Left ventricle myocardium inferior (tissue), 1 donor: ENCODE measurements around the gene WNT4. TPM values are rescaled to one million over a fixed set of nuclear protein-coding genes. Genes with fewer than 3 reads are reported as not detected.

Source experiments
- DNase-seq: peaks from one replicate; pipeline ENCODE4 v3.0.0-alpha.2; 2020
- H3K27ac ChIP-seq: fragments of 200-600 bp; replicated peaks from 2 replicates; pipeline ENCODE4 v1.8.0; 2021
- H3K27me3 ChIP-seq: fragments of 200-600 bp; 2 replicates; pipeline ENCODE4 v1.8.0; 2021; ENCODE audit warnings: low read depth
- H3K36me3 ChIP-seq: fragments of 200-600 bp; 2 replicates; pipeline ENCODE4 v1.8.0; 2021
- H3K4me1 ChIP-seq: fragments of 200-600 bp; 2 replicates; pipeline ENCODE4 v1.8.0; 2021
- H3K4me3 ChIP-seq: fragments of 200-600 bp; 2 replicates; pipeline ENCODE4 v1.8.0; 2021; ENCODE audit warnings: mild to moderate bottlenecking, moderate library complexity
- H3K9me3 ChIP-seq: fragments of 200-600 bp; replicated peaks from 2 replicates; pipeline ENCODE4 v1.8.0; 2021
- intact Hi-C: fragments of 100-400 bp; cut with micrococcal nuclease; formaldehyde crosslinking; loops from one replicate; pipeline ENCODE4 v1.11.0; 2022
- total RNA-seq: library from RNA; stranded (reverse); fragmentation: NEBNext Ultra II Directional; extraction: Animal tissue kit (Norgen Biotek cat#: 25700); gene quantifications from one replicate; pipeline ENCODE4 v1.2.1, GENCODE V29; 2021
- TF ChIP-seq, protein P1 (sequence below): fragments of 200-600 bp; IDR thresholded peaks from 2 replicates; pipeline ENCODE4 v1.8.0; 2021; ENCODE audit warnings: antibody characterized with exemption, mild to moderate bottlenecking, borderline replicate concordance
- donor health status: DM: no; HTN: yes; CAD: no; lungs with severe emphysema.

WNT4 gene
- total RNA-seq, 1 donor from 2014 or later: not detected

DNA sequence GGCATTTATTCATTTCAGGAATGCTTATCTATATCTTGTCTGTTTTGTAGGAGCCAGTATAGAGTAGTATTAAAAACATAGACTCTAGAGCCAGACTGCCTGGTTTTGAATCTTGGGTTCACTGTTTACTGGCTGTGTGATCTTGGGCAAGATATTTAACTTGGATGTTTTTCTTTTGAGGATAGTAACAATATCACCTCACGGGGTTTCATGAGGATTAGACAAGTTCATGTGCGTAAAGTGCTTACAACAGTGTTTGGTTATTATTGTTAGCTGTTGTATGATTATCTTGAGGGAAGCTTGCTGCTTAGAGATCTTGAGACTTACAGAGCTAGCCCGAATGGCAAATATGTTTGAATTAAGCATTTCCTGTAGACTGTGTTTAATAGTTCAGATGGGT is 40.2 kb downstream of the WNT4 start:
- Histone ChIP-seq H3K9me3 (no peaks in the 10 kb centered on the region), H3K4me3 (no peak overlapping the region), H3K27ac (no peak overlapping the region), H3K36me3 (peaks cover 15% of the 10 kb centered on the region), H3K27me3 (no peaks in the 10 kb centered on the region), H3K4me1 (peaks cover 38% of the 10 kb centered on the region)
- no peak for DNase-seq
- TF ChIP-seq, protein P1, sequence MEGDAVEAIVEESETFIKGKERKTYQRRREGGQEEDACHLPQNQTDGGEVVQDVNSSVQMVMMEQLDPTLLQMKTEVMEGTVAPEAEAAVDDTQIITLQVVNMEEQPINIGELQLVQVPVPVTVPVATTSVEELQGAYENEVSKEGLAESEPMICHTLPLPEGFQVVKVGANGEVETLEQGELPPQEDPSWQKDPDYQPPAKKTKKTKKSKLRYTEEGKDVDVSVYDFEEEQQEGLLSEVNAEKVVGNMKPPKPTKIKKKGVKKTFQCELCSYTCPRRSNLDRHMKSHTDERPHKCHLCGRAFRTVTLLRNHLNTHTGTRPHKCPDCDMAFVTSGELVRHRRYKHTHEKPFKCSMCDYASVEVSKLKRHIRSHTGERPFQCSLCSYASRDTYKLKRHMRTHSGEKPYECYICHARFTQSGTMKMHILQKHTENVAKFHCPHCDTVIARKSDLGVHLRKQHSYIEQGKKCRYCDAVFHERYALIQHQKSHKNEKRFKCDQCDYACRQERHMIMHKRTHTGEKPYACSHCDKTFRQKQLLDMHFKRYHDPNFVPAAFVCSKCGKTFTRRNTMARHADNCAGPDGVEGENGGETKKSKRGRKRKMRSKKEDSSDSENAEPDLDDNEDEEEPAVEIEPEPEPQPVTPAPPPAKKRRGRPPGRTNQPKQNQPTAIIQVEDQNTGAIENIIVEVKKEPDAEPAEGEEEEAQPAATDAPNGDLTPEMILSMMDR: no peak
- intact Hi-C loops: no loop called here

DNA sequence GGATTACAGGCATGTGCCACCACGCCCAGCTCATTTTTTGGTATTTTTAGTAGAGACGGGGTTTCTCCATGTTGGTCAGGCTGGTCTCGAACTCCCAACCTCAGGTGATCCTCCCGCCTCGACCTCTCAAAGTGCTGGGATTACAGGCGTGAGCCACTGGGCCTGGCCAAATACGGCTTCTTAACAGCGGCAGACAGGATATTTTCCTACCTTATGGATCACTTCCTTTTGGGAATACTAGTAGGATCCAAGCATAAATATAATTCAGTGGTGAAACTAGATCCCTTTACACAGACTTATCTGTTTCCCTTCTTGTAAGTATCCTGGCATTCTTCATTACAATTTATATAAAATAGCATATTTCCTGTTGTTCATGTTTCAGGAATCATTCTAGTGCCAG is 40.9 kb downstream of the WNT4 start:
- Histone ChIP-seq H3K9me3 (no peaks in the 10 kb centered on the region), H3K36me3 (peaks cover 23% of the 10 kb centered on the region), H3K27me3 (no peaks in the 10 kb centered on the region), H3K4me1 (peaks cover 38% of the 10 kb centered on the region), H3K4me3 (no peak overlapping the region), H3K27ac (no peak overlapping the region)
- TF ChIP-seq, protein P1: no peak
- no peak for DNase-seq
- intact Hi-C loops: no loop called here

DNA sequence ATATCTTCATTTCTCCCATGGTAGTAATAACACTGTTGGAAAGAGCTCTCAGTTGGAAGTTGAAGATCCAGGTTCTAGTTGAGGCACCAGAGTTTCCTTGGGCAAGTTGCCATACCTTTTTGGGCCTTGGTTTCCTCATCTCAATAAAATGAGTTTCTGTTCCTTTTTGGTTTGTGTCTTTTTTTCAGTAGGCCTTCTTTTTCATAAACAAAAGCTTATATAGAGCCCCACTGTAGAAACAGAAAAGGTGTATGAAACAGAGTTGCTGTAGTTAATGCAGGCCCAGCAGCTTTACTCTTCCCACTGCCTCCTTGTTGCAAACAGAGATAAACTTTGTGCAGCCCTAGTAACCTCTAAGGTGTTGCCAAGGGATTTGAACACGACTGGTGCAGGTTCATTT is 41.7 kb downstream of the WNT4 start:
- intact Hi-C loops: no loop called here
- Histone ChIP-seq H3K4me1 (peaks cover 40% of the 10 kb centered on the region), H3K4me3 (no peak overlapping the region), H3K36me3 (peaks cover 31% of the 10 kb centered on the region), H3K27ac (no peak overlapping the region), H3K27me3 (no peaks in the 10 kb centered on the region), H3K9me3 (no peaks in the 10 kb centered on the region)
- DNase-seq: no peak
- TF ChIP-seq, protein P1: no peak

DNA sequence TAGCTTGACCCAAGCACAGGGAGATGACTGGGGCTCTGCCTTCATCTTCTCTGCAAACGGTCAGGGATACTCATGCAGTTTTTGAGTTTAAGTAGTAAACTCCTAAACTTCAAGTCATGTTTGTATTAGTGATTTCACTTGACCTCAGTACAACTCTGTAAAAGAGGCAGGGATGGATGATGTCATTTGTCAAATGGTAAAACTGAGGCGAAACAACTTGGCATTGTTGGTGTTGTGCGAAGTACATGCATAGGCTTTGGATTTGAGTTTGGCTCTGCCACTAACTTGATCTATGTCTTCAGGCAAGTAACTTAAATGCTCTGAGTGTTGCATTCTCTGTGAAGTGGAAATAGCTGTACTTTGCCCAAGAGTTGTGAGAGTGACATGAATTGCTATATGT is 42.7 kb downstream of the WNT4 start:
- Histone ChIP-seq H3K4me1 (peaks cover 36% of the 10 kb centered on the region), H3K36me3 (peaks cover 41% of the 10 kb centered on the region), H3K27me3 (no peaks in the 10 kb centered on the region), H3K4me3 (no peak overlapping the region), H3K9me3 (no peaks in the 10 kb centered on the region), H3K27ac (no peak overlapping the region)
- intact Hi-C loops: no loop called here
- DNase-seq: no peak
- TF ChIP-seq, protein P1: no peak

DNA sequence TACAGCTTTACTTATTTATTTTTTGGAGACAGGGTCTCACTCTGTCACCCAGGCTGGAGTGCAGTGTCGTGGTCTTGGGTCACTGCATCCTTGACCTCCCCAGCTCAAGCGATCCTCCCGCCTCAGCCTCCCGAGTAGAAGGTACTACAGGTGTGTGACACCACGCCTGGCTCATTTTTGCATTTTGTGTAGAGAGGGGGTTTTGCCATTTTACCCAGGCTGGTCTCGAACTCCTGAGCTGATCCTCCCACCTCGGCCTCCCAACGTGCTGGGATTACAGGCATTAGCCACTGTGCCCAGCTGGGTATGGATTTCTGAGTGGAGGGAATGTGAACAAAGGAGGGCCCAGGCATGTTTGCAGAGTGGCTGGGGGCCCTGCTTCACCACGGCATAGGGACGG is 44.1 kb downstream of the WNT4 start:
- H3K4me3 ChIP-seq: no peak overlapping the region
- H3K36me3 ChIP-seq: peaks cover 46% of the 10 kb centered on the region
- H3K9me3 ChIP-seq: no peaks in the 10 kb centered on the region
- H3K27me3 ChIP-seq: no peaks in the 10 kb centered on the region
- intact Hi-C loops: no loop called here
- H3K4me1 ChIP-seq: peaks cover 36% of the 10 kb centered on the region
- no peak overlapping the region for H3K27ac ChIP-seq
- TF ChIP-seq, protein P1: no peak
- no peak for DNase-seq

DNA sequence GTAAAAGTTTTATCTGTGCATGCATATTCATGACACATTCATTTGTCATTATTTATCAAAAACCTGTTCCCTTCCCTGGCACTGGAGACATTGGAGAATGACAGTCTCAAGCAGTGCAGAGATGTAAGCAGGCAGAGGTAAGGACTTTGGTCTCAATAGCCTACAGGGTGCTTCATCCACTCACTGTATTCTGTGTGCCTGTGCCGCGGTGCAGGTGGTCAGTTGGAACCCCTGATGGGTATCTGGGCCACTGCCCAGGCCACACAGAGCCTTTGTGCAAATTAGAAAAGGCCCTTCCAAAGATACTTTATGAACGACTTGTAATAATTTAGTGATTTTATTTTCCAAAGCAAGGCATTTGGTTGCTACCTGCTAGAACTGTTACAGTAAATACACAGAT is 46.4 kb downstream of the WNT4 start:
- Histone ChIP-seq H3K27me3 (no peaks in the 10 kb centered on the region), H3K27ac (no peak overlapping the region), H3K36me3 (peaks cover 60% of the 10 kb centered on the region), H3K4me3 (no peak overlapping the region), H3K4me1 (peaks cover 33% of the 10 kb centered on the region), H3K9me3 (no peaks in the 10 kb centered on the region)
- no peak for DNase-seq
- intact Hi-C loops: no loop called here
- TF ChIP-seq, protein P1: no peak
